Stimulated activated CD4-positive, alpha-beta T cell treated with anti-CD3 and anti-CD28 coated beads, Interleukin-2, amount 100 ng/mL, for 24 hours (primary cell): Measurements from ENCODE around the gene JDP2.

ENCODE experiments used
- DNase-seq, 2 donors: peaks; one replicate each; pipeline ENCODE4 v3.0.0-alpha.2; 2020

JDP2 gene

GRCh38 chr14:75438486-75439080 is 10.8 kb downstream of the JDP2 start:
- no peak for DNase-seq

GRCh38 chr14:75439989-75440388 is 12.2 kb downstream of the JDP2 start:
- DNase-seq = no peak

GRCh38 chr14:75440733-75441477 is 13.1 kb downstream of the JDP2 start:
- no peak for DNase-seq

- DNase-seq = no peak
Measured at GRCh38 chr14:75441728-75442127, 13.9 kb downstream of the JDP2 start.

GRCh38 chr14:75442166-75442565 is 14.3 kb downstream of the JDP2 start:
- DNase-seq = no peak

GRCh38 chr14:75442642-75443041 is 14.8 kb downstream of the JDP2 start:
- DNase-seq = no peak

GRCh38 chr14:75443203-75443969 is 15.6 kb downstream of the JDP2 start:
- DNase-seq = no peak

- DNase-seq = no peak
Measured at GRCh38 chr14:75445236-75445635, 17.4 kb downstream of the JDP2 start.

GRCh38 chr14:75445963-75446362 is 18.1 kb downstream of the JDP2 start:
- DNase-seq = no peak

GRCh38 chr14:75446447-75446846 is 18.6 kb downstream of the JDP2 start:
- no peak for DNase-seq

- no peak for DNase-seq
Measured at GRCh38 chr14:75448209-75448608, 20.4 kb downstream of the JDP2 start.

GRCh38 chr14:75449036-75449435 is 21.2 kb downstream of the JDP2 start:
- DNase-seq = no peak

- no peak for DNase-seq
Measured at GRCh38 chr14:75449696-75450095, 21.9 kb downstream of the JDP2 start.

- DNase-seq = no peak
Measured at GRCh38 chr14:75450381-75451276, 22.8 kb downstream of the JDP2 start.

- DNase-seq = no peak
Measured at GRCh38 chr14:75452324-75452723, 24.5 kb downstream of the JDP2 start.

GRCh38 chr14:75452900-75453816 is 25.3 kb downstream of the JDP2 start:
- DNase-seq = no peak

GRCh38 chr14:75453817-75454434 is 26.1 kb downstream of the JDP2 start:
- DNase-seq = peak in 1 of 2 donors; percentile 38

- no peak for DNase-seq
Measured at GRCh38 chr14:75454963-75455546, 27.2 kb downstream of the JDP2 start.

- no peak for DNase-seq
Measured at GRCh38 chr14:75456069-75456996, 28.5 kb downstream of the JDP2 start.

GRCh38 chr14:75456997-75457335 is 29.1 kb downstream of the JDP2 start:
- no peak for DNase-seq
